Activated CD4-positive, alpha-beta T cell treated with anti-CD3 and anti-CD28 coated beads for 1 hour (primary cell): ENCODE measurements around the gene CNTN6.

Experiments used
- DNase-seq: peaks from one replicate; pipeline ENCODE4 v3.0.0-alpha.2; 2020

CNTN6 gene

DNA sequence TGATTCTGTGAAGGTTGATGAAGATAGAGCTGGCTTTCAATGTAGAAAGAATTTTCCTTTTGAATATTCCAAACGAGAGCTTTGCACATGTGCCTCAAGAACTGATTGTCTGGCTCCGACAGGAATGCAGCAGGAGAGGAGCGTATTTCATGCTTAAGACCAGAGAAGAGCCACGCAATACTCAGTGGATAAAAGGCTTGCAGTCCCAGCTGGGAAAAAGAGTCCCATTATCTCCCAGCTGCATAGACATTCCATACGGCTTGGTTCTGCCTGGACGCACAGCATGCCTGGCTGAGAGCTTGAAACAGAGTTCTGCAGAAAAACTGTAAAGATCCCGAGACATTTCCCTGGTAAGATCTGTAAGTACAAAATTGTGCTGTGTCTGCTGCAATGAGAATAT lies at the start of gene CNTN6:
CNTN6 (plus strand) TSS at position 254 of the 400 bp plus-strand sequence. CDS start 54,985 bp downstream, outside the sequence.
- no peak for DNase-seq

DNA sequence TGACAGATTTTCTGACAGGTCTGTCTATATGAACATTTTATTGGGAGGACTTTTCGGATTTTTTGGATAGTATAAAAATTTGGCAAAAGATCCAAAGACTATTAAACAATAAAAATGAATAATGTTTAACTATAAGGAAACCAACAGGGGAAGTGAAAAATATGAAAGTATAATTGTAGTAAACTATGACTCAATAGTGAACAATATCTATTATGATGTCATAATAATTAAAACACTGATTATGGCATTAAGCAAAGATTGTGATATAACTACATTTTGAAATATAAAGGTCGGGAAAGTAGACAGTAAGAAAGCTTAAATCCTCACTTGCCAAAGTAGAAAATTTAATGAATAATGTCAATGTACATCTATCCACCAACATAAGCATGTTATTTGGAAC lies 44.3 kb upstream of the CNTN6 start:
- DNase-seq, result no peak

DNA sequence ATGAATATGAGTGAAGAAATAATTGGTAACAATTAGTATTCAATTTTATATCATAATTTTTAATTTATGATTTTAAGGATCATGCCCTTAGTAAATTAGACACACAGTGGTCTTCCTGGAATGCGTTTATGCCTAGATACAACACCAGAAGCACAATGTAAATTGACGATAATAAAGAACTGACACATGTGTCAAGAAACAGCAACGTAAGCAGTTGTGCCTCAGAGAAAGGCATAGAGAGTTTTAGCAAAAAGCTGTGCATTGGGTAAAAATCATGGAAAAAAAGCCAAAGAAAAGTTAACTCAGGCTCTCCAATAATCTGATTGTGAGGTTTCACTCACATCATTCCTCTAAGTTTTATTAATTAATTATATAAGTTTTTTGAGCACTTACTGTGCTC lies 37.0 kb upstream of the CNTN6 start:
- no peak for DNase-seq

DNA sequence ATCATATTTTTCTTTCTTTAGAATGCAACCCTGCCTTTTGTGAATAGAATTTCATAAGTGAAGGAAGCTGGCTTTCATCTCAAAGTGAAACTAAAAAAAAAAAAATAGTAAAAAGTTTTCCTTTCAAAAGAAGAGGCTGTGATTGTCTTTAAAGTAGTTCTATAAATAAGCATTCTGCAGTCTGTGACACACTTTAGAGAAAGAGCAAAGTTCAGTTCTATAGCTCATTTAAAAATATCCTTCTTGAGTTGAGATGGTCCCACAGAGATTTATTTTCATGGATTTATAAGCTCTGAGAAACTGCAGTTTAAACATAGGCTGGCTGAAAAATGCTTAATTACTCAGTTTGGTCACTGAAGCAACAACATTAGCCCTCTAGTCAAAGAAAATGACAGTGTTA lies 36.1 kb upstream of the CNTN6 start:
- DNase-seq, result no peak

DNA sequence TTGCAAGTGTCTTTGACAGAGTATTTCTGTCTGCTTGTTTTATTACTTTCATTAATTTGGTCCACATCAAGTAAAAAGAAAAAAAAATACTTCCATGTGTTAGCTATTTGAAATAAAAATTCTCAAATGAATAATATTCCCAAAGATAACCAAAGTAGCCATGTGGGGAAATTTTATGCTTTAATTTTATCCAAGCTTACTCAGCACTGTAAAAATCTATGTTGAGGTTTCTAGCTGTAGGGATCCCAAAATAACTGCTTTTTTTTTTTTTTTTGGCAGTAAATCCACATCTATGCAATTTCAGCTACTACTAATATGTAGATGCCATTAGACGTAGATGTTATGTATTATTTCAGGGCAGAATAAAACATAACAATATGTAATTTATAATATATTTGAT lies 35.4 kb upstream of the CNTN6 start:
- no peak for DNase-seq

DNA sequence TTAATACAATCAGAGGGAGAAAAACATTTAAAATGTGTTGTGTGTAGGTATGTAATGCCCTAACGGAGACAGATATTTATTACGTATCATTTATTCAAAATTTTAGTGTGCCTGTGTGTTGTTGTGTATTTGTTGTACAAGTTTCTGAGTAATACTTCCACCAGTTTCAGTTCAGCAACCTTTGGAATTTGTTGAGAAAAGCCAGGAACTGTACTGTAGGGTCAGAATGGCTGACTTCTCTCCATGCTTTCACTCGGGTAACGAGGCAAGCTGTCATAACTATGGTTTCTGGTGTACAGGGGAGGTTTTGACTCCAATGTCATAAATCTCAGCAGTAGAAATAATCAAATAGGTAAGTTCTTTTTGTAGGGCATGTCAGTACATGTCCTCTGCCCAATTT lies 23.8 kb upstream of the CNTN6 start:
- DNase-seq, result no peak

DNA sequence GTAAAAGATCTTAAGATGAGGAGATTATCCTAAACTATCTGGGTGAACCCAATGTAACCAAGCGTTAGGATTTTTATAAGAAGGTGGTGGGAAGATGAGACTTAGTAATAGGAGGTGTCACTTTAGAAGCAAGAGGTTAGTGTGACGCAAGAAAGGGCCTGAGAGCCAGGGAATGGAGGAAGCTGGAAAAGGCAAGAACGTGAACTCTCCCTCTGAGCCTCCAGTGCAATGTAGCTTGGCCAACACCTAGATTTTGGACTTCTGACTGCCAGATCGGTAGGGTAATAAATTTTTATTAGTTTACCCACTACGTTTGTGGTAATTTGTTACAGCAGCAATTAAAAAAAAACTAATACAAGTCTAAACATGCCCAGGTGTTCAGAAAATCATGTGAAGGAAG lies 20.8 kb upstream of the CNTN6 start:
- no peak for DNase-seq

DNA sequence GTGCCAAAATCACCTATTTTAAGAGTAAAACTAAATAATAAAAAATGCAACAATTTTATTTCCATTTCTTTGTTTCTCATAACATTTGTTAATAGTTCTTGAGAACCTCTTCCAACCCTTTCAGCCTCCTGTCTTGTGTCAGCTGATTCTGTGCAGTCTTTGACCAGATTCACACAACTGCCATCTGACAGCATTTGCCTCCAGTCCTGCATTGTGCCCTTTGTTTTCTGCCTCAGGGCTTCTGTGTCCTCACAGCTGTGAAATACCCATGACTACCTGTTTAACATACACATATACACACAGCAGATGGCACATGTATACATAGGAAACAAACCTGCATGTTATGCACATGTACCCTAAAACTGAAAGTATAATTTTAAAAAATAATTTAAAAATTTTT lies 13.2 kb upstream of the CNTN6 start:
- DNase-seq, result no peak

DNA sequence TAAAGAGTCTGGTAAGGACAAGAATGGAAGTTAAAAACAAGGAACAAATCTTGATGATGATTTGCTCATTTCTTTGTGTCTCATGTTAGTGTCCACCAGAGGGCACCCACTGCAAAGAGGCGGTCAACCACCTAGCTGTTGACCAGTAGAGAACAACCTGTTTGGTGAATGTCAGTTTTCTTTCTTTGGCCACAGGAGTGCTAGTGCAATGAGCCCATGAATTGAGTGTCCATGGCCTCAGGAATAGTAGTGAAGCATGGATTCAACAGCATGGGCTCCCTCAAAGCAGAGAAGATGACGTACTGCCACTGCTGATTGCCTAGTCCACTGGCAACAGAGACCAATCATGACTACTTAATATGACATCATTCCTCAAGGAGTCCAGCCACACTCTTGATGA lies 10.7 kb upstream of the CNTN6 start:
- no peak for DNase-seq

DNA sequence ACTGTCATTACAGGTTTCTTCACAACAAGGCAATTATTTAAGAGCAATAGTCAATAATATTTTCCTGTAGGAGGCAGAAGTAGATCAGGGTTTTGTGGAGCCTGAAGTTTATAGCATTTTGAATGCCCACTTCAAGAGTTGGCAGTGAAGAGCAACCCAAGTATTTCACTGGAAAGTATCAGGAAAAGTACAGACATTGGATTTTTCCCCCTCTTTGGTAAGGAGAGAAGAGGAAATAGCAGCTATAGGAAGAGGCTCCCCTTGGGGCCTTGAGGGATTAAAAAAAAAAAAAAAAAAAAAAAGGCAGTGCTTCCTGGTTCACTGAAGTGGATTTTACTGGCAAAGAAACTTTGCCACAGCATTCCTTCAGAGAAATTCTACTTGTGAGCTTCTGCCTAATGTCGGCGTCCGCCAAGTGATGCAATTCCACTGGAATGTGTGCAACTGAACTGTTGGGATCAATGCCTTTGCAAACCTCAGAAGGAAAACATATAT lies 5.7 kb upstream of the CNTN6 start:
- no peak for DNase-seq

DNA sequence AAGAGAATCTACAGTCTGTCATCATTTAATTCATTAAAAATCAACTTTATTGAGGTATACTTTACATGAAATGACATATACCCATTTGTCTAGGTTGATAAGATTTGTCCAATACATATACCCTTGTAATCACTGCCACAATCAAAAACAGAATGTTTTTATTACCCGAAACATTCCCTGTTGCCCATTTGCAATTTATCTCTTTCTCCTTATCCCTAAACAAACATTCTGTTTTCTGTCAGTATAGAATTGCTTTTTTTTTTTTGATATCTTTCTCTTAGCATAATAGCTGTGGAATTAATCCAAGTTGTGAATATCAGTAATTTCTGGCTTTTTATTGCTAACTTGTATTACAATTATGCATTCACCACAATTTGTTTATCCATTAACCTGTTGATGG lies 4.3 kb upstream of the CNTN6 start:
- no peak for DNase-seq

DNA sequence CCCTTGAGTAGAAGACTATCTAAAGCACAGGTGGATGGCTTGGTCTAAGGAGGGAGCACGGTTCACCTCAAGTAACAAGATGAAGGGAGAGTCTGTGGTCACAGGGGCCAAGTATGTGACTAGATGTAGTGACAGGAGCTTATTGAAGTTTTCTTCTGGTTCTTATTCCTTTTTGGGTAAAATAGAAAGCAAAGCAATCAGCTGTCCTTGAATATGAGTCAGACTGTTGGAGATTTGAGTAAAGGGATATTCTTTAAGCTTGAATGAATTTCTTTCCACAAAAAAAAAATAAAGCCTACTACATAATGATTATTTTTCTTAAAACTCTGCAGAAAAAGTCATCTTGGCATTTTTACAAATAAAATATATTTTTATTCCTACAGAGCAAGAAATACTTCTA lies 1.5 kb upstream of the CNTN6 start:
- DNase-seq, result no peak

DNA sequence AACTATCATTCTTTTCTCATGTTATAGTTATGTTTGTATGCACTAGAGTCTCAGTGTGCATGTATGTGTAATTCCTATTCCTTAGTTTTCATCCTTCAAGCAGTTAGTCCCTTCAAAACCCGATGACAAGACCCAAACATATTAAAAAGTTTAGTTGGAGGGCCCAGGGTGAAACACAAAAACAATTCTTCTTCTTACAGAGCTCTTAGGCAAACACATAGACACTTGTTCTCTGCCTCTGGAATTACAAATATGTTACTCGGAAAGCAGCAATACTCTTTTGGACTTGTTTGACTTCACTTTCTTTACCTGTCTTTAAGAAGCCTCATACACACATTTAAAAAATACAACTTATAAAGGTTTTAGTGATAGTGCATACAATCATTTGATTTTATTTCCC lies 763 bp upstream of the CNTN6 start:
- no peak for DNase-seq

DNA sequence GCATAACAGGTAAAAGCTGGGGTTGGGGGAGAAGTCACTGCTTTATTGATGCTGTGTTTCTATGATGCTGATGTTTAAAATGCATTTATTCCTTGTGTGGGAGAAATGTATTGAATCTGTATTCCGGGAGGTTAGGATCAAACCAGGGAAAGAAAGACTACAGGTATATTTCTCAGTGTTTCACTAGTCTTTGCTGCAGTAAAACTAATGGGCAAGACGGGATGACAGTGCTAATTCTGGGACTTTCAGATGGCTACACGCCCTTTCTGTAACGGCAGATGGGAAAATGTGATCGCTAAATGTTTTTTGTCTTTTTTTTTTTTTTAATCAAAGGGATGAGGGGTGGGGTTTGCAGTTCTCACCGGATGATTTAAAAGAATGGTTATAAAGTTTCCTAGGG lies 393 bp downstream of the CNTN6 start:
- DNase-seq, result no peak

DNA sequence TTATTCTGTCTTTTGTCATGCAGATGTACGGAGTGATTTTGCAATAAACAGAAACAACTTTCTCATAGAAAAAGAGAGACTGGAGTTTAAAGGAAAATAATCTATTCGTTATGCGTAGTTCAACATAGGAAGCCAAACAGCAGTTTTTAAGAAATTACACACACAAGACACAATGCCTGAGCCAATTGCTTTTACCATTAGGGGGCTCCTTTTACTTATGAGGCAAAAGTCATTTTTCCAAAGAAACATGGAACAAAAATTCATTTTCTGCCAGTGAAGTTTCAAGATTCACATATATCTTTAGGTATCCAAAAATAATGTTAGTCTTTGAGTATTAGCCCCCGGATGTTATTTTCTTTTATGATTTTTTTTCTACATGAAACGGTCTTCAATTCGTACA lies 10.7 kb downstream of the CNTN6 start:
- no peak for DNase-seq

DNA sequence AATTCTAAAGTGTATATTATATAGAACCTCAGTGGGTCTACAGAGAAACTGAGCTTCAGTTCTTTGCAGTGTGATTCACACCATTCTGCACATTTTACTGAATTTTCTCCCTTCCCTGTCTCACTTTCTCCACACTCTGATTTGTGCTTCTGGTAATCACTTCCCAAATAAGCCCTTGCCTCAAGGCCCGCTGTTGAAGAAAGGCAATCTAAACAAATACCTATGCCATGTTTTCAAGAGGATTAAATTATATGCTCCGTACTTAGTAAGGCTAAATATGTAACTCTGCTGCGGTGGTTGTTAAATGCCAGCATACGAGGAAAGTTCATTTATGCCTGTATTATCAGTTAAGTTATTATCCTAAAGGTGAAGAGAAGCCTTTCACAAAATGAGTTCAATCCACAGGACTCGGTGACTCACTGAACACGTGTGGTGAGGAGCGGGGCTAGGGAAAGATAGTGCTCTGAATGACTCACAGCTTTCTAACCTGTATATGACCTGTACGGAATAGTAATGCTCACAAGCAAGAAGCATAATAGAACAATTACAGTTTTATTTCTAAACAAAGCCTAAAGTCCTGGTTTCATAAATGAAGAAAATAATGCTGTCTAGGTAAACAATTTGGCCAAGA lies 25.1 kb downstream of the CNTN6 start:
- DNase-seq, result no peak

DNA sequence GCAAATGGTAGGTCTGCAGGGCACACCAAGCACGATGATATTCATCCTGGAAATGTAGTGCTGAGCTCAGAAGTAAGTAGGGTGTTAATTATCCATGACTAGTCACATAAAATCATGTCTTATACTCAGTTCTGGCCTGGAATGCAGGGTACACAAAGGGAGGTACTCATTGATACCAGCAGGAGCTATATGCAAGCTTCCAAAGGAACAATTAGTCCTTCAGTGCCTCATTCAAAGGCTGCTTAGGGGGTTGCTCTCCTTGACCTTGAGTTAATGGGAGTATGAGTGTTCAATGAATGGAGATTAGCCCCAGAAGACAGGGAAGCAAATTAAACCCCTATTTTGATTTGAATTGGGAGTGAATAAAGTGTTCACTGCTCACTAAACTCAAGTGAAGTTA lies 38.3 kb downstream of the CNTN6 start:
- DNase-seq, result no peak

DNA sequence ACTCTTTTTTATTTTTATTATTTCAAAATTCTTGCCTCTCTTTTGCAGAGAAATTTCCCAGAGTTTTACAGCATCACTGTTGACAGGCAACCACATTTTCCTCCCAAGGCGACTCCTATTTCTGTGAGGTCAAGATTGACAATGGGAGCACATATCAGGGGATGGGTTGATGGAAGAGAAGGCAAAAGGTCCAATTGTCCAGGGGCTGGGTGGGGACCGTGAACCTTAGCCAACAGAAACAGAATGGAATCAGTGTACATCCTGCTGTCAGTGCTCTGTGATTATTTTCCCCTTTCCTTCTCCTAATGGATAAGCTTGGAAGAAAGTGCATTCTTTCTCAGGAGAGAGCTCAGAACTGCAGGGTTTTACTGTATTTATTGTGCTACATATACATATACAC lies 42.4 kb downstream of the CNTN6 start:
- DNase-seq, result no peak

DNA sequence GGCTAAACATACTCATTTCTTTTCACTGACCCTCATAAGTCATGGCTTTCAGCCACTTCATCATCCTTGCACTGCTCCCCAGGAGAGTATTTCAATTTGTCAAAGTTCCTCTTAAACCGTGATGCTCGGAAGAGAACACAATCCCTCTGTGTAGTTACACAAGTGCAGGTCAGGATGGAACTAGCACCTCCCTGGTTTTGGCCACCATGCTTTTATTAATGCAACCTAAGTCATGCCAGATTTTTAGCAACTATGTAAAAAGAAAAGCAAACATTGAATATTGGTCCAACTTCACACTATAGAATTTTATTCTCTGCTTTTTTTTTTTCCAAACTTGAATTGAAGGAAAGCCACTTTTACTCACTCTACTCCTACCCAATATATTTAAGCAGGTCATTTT lies 45.2 kb downstream of the CNTN6 start:
- no peak for DNase-seq

DNA sequence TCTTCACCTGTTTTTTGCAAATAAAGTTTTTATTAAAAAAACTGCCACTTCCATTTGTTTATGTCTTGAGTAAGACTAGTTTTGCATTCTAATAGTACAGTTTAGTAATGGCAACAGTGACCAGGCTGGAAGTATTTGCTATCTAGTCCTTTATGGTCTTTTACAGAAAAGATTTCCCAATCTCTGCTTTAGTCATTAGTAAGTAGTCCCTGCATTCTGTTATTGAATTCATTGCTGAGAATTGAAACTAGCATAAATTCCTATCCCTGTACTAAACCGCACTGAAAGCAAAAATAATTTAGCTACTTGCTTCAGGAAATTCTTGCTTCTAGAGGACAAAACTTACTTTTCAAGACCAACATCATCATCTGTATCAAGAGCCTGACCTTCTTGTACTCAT lies 46.2 kb downstream of the CNTN6 start:
- DNase-seq, result no peak

DNA sequence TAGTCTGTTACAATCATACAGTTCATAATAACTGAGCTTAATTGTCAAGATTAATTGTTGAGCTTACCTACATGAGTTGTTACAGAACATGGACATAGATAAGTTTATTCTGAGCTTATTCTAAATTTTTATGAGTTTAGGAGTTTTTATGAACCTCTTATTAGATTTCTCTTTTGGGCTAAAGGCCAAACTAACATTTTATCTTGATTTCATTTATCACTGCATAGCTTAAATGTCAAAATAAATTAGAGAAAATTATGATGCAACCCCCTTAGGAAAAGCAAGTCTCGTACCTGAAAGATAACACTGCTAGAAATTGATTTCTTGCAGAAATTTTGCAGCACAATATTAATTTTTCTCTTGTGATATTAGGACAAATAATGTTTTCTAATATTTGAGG lies 54.5 kb downstream of the CNTN6 start:
- no peak for DNase-seq

DNA sequence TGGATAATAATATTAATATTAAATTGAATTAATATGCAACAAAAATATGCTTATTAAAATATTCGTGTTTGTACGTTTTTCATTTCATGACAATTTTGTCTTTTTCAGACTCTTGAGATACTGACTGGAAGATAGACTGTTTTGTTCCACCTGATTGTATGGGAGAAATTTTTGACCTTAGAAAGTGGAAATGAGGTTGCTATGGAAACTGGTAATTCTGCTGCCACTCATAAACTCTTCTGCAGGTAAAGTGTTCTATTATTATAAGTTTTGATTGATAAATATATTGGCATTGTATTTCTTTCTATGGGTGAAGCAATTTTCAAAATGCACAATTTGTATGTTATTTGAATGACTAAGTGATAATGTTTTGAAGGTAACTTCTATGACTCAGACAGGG lies 55.0 kb downstream of the CNTN6 start:
- no peak for DNase-seq

DNA sequence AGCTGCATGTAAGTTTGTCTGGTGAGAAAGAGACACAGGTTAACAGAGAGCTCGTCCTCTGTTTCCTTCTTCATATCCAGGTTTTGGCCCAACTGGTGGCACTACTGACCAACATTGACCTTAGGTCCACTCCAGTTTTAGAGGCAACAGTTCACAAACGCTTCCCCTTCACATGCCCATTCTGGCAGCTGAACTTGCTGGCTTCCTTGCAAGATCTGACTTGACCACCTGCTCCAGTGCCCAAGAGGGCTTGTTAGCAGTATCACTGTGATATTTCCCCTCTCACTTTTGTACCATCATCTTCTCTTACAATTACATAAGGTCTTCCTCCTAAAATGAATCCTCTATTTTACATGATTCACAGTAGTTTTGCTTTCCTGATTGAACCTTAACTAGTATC lies 71.3 kb downstream of the CNTN6 start:
- no peak for DNase-seq

DNA sequence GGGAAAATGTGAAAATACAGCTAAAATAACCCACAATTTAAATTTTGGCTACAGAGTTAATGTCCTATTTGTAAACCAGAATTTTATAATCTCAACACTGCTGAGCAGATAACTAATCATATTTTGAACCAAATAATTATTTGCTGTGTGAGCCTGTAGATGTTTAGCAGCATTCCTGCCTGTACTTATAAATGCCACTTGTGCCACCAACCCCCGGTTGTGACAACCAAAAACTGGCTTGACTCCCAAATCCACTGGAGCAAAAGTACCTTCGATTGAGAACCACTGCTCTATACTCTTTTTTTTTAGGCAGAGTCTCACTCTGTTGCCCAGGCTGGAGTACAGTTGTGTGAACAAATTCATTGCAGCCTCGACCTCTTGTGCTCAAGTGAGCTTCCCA lies 78.5 kb downstream of the CNTN6 start:
- no peak for DNase-seq

DNA sequence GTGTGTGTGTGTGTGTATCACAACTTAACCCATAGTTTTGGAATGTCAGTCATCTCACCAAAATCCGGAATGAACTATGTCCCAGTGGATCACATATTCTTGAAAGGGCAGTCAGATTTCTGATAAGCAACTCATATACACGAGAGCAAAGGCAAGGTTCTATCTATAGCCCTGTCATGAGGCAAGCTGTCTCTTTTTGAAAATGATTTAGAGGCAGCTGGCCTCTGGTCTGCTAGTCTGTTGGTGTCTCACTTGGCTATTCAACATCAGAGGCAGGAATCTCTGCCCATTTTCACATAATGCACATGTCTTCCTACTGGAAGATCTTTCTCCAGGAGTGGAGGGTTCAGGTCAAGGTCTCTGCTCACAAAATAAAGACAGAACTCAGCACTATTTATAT lies 79.8 kb downstream of the CNTN6 start:
- no peak for DNase-seq

DNA sequence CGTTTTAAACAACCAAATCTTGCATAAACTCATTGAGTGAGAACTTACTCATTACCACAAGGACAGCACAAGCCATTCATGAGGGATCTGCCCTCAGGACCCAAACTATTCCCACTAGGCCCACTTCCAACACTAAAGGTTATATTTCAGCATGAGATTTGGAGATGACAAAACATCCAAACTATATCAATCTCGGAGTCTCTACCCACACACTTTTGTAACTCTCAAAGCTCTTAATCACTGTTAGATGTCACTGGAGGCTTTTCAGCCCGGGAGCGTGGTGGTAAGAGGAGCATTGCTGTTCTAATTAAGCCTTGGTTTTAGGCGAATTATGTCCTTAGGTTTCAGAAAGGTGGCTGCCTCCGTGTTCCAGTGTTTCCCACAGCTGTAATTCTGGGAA lies 86.3 kb downstream of the CNTN6 start:
- DNase-seq, result no peak
